C4-2B (cell line): ENCODE measurements around the gene NPLOC4.

ENCODE experiments used
- H3K27ac ChIP-seq: fragments of 450-650 bp; 2 replicates; pipeline ENCODE4 v1.5.1; 2017
- CTCF ChIP-seq: fragments of 450-650 bp; conservative IDR thresholded peaks from 2 replicates; pipeline ENCODE4 v1.5.1; 2017; ENCODE audit warnings: mild to moderate bottlenecking
- ZFX ChIP-seq: fragments of 450-650 bp; IDR thresholded peaks from 2 replicates; pipeline ENCODE4 v1.6.1; 2017

Gene NPLOC4

GRCh38 chr17:81550285-81550684, 86.6 kb downstream of the NPLOC4 start:
- no peak overlapping the region for H3K27ac ChIP-seq

GRCh38 chr17:81549826-81550225, 87.1 kb downstream of the NPLOC4 start:
- H3K27ac ChIP-seq = no peak overlapping the region
- TF ChIP-seq CTCF (no peak), ZFX (no peak)

More at GRCh38 chr17:81550285-81550684, 86.6 kb downstream of the NPLOC4 start:
- TF ChIP-seq CTCF (no peak), ZFX (no peak)

GRCh38 chr17:81549031-81549557, 87.8 kb downstream of the NPLOC4 start:
- no peak for TF ChIP-seq ZFX
- no peak for TF ChIP-seq CTCF

GRCh38 chr17:81547614-81547982, 89.3 kb downstream of the NPLOC4 start:
- TF ChIP-seq ZFX = no peak
- TF ChIP-seq CTCF = no peak
- no peak overlapping the region for H3K27ac ChIP-seq

More at GRCh38 chr17:81549031-81549557, 87.8 kb downstream of the NPLOC4 start:
- H3K27ac ChIP-seq = no peak overlapping the region

- H3K27ac ChIP-seq = no peak overlapping the region
- TF ChIP-seq CTCF (no peak), ZFX (no peak)
Observed at GRCh38 chr17:81546906-81547613, 89.9 kb downstream of the NPLOC4 start.

GRCh38 chr17:81545160-81545949, 91.6 kb downstream of the NPLOC4 start:
- H3K27ac ChIP-seq = no peak overlapping the region
- TF ChIP-seq ZFX (no peak), CTCF (no peak)
